Ishikawa (cell line): ENCODE measurements around the gene EGF.

Source experiments
- FOXM1 ChIP-seq: IDR thresholded peaks from 2 replicates; pipeline ENCODE4 v1.6.1; 2012; ENCODE audit warnings: low read depth, borderline replicate concordance
- RAD21 ChIP-seq: IDR thresholded peaks from 2 replicates; pipeline ENCODE4 v1.6.1; 2012; ENCODE audit warnings: low read depth
- TAF1 ChIP-seq: IDR thresholded peaks from 2 replicates; pipeline ENCODE4 v1.6.1; 2012; ENCODE audit warnings: low read depth, mild to moderate bottlenecking

DNA sequence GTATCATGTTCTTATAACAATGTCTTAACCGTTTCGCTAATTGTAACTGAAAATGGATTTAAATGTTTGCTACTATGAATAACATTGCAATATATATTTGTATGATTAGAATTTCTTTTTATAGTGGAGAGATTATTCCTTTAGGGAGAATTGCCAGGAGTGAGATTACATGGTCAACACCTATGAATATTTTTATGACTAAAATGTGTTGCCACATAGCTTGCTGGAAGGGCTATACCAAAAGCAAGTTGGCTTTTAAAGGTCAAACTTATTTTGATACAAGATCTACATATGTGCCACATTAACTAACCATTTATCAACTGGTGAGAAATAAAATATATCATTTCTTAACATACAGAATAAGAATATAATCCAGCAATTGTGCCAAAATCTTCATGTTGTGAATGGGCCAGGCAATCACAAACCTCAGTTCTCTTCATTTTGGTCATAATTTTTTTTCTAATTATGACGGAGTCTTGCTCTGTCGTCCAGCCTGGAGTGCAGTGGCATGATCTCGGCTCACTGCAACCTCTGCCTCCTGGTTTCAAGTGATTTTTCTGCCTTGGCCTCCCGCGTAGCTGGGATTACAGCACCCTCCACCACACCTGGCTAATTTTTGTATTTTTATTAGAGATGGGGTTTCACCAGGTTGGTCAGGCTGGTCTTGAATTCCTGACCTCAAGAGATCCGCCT is 10.0 kb upstream of the EGF start:
- TF ChIP-seq FOXM1 (no peak), RAD21 (no peak), TAF1 (no peak)
